PFSK-1 (cell line): Measurements from ENCODE around the gene MRPS15.

Experiments used
- POLR2AphosphoS5 ChIP-seq: IDR thresholded peaks from 2 replicates; pipeline ENCODE4 v1.6.1; 2012; ENCODE audit warnings: low read depth, mild to moderate bottlenecking, control low read depth, low read length, moderate library complexity
- REST ChIP-seq, 2 experiments: IDR thresholded peaks; 2 replicates each; pipeline versions ENCODE4 v1.6.1 to v1.8.0; 2011 to 2012; ENCODE audit warnings: low read depth in 2 of 2, low read length in 2 of 2, control low read depth in 1 of 2, inconsistent platforms in 1 of 2, mild to moderate bottlenecking in 1 of 2, moderate library complexity in 1 of 2; ENCODE audit not compliant: insufficient read depth in 1 of 2
- SIN3A ChIP-seq: IDR thresholded peaks from 2 replicates; pipeline ENCODE4 v1.6.1; 2012; ENCODE audit warnings: mild to moderate bottlenecking, low read length, moderate library complexity, borderline replicate concordance; ENCODE audit not compliant: insufficient read depth
- TAF1 ChIP-seq: IDR thresholded peaks from 2 replicates; pipeline ENCODE4 v1.6.1; 2012; ENCODE audit warnings: low read length, control low read depth, borderline replicate concordance; ENCODE audit not compliant: insufficient read depth

- TF ChIP-seq REST (IDR thresholded peaks at IDR 0.05; ENCODE audit: insufficient read depth in 1 of 2, low read depth in 2 of 2, low read length in 2 of 2) (no peak), SIN3A (no peak), POLR2AphosphoS5 (no peak), TAF1 (no peak)
Measured at GRCh38 chr1:36481771-36482723, 17.9 kb upstream of the MRPS15 start.
